Type B pancreatic cell (in vitro differentiated cells): ENCODE measurements around the gene PLXNA2. TPM values are rescaled to one million over a fixed set of nuclear protein-coding genes. Genes with fewer than 3 reads are reported as not detected.

Source experiments
- DNase-seq: peaks from one replicate; pipeline ENCODE4 v3.0.0; 2021; ENCODE audit warnings: mixed read lengths; ENCODE audit not compliant: unreplicated experiment; ENCODE audit errors: extremely low spot score
- H3K27ac Mint-ChIP-seq: 2 replicates; pipeline ENCODE4 v1.8.0; 2021; ENCODE audit warnings: mild to moderate bottlenecking, mixed read lengths
- H3K27me3 Mint-ChIP-seq: 2 replicates; pipeline ENCODE4 v1.8.0; 2021; ENCODE audit warnings: mixed read lengths
- H3K36me3 Mint-ChIP-seq: 2 replicates; pipeline ENCODE4 v1.8.0; 2021; ENCODE audit warnings: mixed read lengths
- H3K4me1 Mint-ChIP-seq: one replicate; pipeline ENCODE4 v1.8.0; 2021; ENCODE audit warnings: mixed read lengths; ENCODE audit not compliant: unreplicated experiment
- H3K4me3 Mint-ChIP-seq: 2 replicates; pipeline ENCODE4 v1.8.0; 2021; ENCODE audit warnings: mild to moderate bottlenecking, mixed read lengths
- H3K9me3 Mint-ChIP-seq: 2 replicates; pipeline ENCODE4 v1.8.0; 2021; ENCODE audit warnings: mixed read lengths
- total RNA-seq: library from RNA; stranded (reverse); gene quantifications from 2 replicates; pipeline ENCODE4 v1.2.1, GENCODE V29; 2021; ENCODE audit warnings: low replicate concordance
- TF ChIP-seq, protein P1 (sequence below): fragments of 200-600 bp; sonication (generic); conservative IDR thresholded peaks from 2 replicates; pipeline ENCODE4 v1.5.0; 2021; ENCODE audit warnings: antibody characterized with exemption, mild to moderate bottlenecking

Gene PLXNA2
- total RNA-seq, 1 donor from 2014 or later = 80.1 TPM

DNA sequence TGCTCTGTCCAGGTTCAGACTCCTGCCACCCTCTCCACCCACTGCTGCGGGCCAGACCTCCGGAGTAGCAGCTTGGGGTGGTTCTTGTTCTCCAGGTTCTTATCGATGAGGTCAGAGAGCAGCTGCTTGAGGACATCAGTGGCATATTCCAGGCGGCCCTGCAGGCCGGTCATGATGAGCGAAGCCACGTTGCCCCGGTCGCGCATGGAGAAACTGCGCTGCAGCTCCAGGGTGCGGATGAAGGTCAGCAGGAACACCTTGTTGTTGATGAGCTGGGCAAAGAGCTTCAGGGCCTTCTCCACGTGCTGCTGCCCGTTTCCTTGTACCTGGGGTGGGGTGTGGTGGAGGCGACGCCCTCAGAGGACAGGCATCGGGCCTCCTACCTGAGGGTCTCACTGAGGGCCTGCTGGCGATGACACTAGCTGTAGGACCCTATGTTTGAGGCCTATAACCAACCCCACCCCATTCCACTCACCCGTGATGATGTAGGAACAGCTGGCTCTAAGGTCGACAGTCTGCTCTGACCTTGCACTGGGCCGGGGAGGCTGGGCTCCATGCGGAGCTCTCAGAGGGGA, 202.1 kb downstream of the PLXNA2 start:
- no peak overlapping the region for H3K4me3 Mint-ChIP-seq
- no peak overlapping the region for H3K27ac Mint-ChIP-seq
- no peak for DNase-seq
- H3K4me1 Mint-ChIP-seq = peaks cover 25% of the 10 kb centered on the region
- H3K27me3 Mint-ChIP-seq = no peaks in the 10 kb centered on the region
- H3K9me3 Mint-ChIP-seq = no peaks in the 10 kb centered on the region
- peaks cover 52% of the 10 kb centered on the region for H3K36me3 Mint-ChIP-seq
- TF ChIP-seq, protein P1, sequence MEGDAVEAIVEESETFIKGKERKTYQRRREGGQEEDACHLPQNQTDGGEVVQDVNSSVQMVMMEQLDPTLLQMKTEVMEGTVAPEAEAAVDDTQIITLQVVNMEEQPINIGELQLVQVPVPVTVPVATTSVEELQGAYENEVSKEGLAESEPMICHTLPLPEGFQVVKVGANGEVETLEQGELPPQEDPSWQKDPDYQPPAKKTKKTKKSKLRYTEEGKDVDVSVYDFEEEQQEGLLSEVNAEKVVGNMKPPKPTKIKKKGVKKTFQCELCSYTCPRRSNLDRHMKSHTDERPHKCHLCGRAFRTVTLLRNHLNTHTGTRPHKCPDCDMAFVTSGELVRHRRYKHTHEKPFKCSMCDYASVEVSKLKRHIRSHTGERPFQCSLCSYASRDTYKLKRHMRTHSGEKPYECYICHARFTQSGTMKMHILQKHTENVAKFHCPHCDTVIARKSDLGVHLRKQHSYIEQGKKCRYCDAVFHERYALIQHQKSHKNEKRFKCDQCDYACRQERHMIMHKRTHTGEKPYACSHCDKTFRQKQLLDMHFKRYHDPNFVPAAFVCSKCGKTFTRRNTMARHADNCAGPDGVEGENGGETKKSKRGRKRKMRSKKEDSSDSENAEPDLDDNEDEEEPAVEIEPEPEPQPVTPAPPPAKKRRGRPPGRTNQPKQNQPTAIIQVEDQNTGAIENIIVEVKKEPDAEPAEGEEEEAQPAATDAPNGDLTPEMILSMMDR = no peak

DNA sequence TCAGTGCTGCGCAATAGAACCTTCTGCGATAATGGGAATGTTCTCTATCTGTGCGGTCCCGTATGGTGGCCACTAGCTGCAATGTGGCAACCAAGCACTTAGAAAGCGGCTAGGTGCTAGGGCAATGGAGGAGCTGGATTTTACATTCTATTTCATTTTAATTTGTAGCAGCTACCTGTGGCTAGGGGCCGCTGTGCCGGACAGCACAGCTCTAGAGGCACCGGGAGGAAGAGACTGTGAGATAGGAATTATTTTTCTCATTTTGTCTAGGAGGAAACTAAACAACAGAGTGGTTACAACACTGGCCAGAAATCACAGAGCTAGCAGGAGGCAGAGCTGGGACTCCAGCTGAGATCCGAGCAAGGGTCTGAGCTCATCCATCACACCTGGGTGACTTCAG, 202.7 kb downstream of the PLXNA2 start:
- no peak for DNase-seq
- peaks cover 28% of the 10 kb centered on the region for H3K4me1 Mint-ChIP-seq
- H3K27me3 Mint-ChIP-seq = no peaks in the 10 kb centered on the region
- peaks cover 55% of the 10 kb centered on the region for H3K36me3 Mint-ChIP-seq
- H3K27ac Mint-ChIP-seq = no peak overlapping the region
- TF ChIP-seq, protein P1 = no peak
- H3K9me3 Mint-ChIP-seq = no peaks in the 10 kb centered on the region
- H3K4me3 Mint-ChIP-seq = no peak overlapping the region

DNA sequence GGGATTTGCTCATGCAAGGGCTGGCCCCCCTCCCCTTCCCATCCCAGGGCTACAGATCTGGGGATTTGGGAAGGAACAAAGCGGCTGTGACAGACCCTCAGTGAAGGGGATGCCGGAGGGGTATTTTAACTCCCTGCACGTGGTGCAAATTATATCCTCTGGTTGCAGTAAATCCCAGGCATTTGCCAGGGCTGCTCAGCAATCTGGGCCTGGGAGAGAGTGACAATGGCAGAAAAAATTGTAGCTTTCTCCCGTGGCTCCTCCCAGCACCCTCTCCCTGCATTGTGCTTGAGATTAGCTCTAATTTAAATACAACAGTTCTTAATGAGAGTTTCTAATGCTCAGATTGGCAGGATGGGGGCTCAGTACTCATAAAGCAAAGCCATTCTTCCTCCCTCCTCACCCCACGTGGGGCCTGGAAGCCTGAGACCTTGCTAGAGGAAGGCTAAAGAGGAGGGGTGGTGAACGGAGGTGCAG, 203.3 kb downstream of the PLXNA2 start:
- Mint-ChIP-seq H3K9me3 (no peaks in the 10 kb centered on the region), H3K36me3 (peaks cover 53% of the 10 kb centered on the region), H3K4me1 (peaks cover 24% of the 10 kb centered on the region), H3K27me3 (no peaks in the 10 kb centered on the region), H3K27ac (no peak overlapping the region), H3K4me3 (no peak overlapping the region)
- DNase-seq = no peak
- TF ChIP-seq, protein P1 = no peak

DNA sequence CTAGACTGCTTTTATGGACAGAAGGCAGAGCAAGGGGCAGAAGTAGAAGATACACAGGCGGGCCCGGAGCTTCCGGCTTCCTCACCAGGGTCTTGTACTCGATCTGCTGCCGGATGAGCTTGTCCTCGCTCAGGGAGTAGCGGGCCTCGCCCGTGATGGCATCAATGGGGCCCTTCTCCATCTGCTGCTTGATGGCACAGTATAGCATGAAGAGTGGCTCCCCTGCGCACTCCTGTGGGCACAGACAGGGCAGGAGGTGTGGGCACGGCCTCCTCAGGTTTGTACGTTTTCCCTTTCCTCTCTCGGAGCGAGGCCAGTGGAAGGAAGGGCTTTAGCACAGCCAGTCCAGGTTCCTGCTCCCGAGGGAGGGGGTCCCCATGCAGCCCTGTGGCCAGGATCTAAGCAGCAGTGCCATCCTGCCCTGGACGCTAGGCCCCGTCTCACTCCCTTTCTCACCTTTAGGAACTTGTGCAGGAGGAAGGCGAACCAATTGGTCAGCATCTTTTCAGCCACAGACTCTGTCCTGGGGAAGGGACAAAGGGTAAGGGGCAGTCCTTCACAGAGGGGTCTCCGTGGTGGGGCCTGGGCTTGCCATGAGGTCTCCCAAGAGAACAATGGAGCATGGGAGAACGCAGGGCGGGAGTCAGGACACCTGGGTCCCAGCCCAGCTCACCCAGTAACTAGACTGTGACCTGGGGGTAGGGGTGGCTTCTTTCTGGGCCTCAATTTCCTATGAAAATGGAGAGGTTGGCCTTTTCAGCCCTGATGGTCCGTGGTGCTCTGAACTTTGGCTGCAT, 204.4 kb downstream of the PLXNA2 start:
- H3K36me3 Mint-ChIP-seq = peaks cover 43% of the 10 kb centered on the region
- H3K9me3 Mint-ChIP-seq = no peaks in the 10 kb centered on the region
- H3K27me3 Mint-ChIP-seq = no peaks in the 10 kb centered on the region
- no peak overlapping the region for H3K4me3 Mint-ChIP-seq
- H3K27ac Mint-ChIP-seq = no peak overlapping the region
- TF ChIP-seq, protein P1 = no peak
- H3K4me1 Mint-ChIP-seq = peaks cover 21% of the 10 kb centered on the region
- no peak for DNase-seq

DNA sequence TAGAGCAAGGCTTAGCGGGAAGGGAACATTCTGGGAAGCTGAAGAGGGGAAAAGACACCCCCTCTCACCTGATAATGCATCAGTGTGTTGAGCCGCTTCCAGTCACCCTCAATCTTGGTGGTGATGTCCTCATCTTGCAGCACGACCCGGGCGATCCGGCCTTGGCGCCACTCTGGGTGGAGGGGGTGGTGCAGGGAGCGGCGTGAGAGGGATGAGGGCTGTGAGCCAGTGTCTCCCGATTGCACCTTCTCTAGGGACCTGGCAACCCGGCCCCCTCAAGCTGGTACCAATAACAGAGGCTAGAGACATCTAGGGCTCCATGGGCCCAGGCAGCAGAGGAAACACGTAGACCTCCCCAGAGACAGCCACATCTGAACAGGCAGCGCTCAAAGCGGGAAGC, 205.9 kb downstream of the PLXNA2 start:
- no peaks in the 10 kb centered on the region for H3K27me3 Mint-ChIP-seq
- H3K36me3 Mint-ChIP-seq = peaks cover 40% of the 10 kb centered on the region
- DNase-seq = no peak
- peaks cover 19% of the 10 kb centered on the region for H3K4me1 Mint-ChIP-seq
- no peak overlapping the region for H3K27ac Mint-ChIP-seq
- TF ChIP-seq, protein P1 = no peak
- no peak overlapping the region for H3K4me3 Mint-ChIP-seq
- H3K9me3 Mint-ChIP-seq = no peaks in the 10 kb centered on the region
